Jurkat, Clone E6-1 (cell line): ENCODE results near the gene SDK1.

Source experiments
- DNase-seq: peaks from one replicate; pipeline ENCODE4 v3.0.0-alpha.2; 2011; ENCODE audit warnings: low read depth, low spot score
- H3K4me3 ChIP-seq: 2 replicates; pipeline ENCODE4 v1.5.1; 2011; ENCODE audit warnings: mild to moderate bottlenecking, low read length, control low read depth, moderate library complexity

SDK1 gene

DNA sequence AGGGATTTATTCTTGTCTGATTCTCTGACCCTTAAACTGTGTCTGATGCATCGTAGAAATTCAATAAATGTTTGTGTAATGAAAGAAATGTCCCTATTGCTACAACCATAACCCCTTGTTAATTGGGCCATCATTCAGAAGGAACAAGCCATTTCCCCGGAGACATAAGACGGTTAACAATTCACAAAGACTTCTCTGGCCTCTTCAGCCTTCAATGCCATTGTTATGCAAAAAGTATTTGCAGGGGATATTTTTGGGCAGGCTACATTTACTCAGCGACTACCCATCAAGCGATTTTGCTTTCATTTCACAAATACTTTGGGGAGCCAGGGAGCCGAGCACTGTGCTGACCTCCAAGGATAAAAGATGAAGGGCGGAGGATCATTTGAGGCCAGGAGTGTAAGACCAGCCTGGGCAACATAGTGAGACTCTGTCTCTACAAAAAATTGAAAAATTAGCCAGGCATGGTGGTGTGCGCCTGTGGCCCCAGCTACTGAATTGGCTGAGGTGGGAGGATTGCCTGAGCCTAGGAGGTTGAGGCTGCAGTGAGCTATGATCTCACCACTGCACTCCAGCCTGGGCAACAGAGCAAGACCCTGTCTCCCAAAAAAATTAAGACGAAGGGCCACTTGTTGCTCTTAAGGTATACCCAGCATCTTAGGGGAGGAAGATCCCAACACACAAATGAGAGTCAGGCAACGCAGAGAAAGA lies 20.0 kb upstream of the SDK1 start:
- H3K4me3 ChIP-seq = no peak overlapping the region
- DNase-seq = no peak

DNA sequence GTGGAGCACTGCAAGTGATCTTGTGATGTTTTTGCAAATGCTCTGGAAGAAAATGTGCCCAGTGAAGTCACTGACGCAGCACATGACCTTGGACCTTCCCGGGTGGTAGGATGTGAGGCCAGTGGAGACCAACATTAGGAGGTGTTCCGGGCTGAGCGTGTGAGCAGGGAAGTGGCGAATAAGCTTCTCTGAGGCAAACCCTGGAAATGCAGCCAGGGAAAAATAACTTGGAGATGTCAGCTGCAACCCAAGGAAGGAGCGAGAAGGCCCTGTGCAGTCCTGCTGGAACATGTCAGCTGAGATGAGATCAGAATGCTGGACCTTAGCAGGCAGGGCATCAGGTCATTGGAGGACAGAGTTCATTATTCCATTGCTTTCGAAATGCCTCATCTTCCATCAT lies 18.6 kb upstream of the SDK1 start:
- DNase-seq = no peak
- no peak overlapping the region for H3K4me3 ChIP-seq

DNA sequence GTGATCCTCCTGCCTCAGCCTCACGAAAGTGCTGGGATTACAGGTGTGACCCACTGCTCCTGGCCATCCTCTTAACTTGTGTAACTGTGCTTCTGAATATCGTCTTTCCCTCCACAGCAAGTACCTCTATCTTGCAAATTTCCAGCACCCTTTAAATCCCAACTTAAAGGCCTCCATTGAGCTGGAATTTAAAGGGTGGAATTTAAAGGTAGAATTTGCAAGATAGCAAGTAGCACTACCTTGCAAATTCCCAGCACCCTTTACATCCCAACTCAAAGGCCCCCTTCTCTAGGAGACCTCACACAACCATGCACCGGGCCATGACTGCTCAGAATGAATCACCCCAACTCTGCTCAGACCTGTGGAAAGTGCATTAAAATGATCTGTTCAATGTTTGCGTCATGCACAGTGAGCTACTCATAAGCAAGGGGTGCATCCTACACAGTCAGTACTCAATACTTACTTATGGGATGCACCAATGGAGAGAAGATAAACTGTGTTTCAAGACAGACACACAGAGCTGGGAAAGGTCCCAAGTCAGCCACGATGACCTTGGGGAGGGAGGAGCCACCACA lies 17.8 kb upstream of the SDK1 start:
- no peak for DNase-seq
- H3K4me3 ChIP-seq = no peak overlapping the region

DNA sequence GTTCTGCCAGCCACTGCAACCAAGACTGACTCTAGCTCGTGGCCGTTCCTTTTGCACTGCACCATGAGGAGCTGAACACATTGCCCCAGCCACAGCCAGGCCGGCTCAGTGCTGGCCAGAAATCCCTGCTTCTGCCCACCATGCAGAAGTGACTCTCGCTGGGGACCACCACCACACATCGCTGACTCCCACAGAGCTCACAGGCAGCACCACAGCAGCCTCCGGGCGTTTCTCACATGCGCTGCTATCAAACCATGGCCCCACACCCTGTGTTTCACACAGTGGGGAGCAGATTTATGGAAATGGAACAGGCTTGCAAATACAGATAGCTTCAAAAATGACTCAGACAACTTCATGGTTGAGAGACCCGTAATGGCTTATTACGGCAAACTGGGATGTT lies 15.4 kb upstream of the SDK1 start:
- DNase-seq = no peak
- no peak overlapping the region for H3K4me3 ChIP-seq

DNA sequence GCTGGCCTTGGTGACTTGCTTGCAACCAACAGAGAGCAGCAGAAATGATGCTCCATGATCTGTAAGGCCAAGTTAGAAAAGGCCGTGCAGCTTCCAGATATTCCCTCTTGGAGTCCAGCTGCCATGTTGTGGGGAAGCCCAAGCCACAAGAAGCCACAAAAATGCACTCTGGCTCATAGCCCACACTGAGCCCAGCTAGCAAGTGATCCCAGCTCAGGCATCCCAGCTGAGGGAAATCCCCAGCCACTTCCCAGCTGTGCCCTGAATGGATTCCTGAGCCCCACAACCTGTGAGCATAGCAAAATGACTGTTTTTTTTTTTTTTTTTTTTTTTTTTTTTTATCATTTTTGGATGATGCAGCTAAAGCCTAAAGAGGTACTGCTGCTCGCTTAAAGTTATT lies 11.1 kb upstream of the SDK1 start:
- no peak overlapping the region for H3K4me3 ChIP-seq
- no peak for DNase-seq

DNA sequence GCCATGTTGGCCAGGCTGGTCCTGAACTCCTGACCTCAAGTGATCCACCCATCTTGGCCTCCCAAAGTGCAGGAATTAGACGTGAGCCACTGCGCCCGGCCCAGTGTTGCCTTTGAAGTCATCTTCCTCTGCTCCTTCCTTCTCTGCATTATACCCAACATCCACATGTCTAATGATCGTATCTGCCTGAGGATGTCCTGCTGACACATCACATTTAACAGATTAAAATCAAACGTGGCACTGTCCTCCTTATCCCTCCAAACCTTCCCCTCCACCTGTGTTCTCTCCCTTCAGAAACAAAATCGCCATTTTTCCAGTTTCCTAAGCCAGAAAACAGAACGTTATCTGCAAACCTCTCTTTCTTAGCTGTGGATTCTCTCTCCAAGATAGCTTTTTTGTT lies 8.4 kb upstream of the SDK1 start:
- DNase-seq = no peak
- no peak overlapping the region for H3K4me3 ChIP-seq

DNA sequence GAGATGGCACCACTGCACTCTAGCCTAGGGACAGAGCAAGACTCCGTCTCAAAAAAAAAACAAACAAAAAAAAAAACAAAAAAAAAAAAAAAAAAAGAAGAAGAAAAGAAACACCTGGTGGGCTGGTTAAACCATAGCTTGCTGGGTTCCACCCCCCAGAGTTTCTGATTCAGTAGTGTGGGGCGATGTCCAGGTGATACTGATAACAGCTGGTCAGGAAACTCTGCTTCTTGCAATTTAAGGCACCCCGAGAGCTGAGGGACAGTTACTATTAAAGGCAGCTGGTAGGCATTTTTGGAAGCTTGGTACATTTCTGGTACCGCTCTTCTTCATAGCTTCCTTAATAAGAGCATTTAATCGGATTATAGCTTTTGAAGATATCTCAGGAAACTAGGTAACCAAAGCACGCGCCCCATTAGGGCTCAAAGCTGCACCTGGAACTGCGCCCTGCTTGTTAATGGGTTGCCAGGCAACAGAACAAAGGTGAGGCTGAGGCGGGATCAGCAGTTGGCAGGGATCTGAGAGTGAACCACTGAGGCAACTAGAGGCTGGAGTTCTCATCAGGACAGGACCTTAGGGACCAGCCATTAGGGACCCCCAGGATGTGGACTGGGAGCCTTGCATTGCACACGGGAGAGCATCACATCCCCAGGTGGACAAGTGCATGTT lies 6.5 kb upstream of the SDK1 start:
- no peak for DNase-seq
- no peak overlapping the region for H3K4me3 ChIP-seq

DNA sequence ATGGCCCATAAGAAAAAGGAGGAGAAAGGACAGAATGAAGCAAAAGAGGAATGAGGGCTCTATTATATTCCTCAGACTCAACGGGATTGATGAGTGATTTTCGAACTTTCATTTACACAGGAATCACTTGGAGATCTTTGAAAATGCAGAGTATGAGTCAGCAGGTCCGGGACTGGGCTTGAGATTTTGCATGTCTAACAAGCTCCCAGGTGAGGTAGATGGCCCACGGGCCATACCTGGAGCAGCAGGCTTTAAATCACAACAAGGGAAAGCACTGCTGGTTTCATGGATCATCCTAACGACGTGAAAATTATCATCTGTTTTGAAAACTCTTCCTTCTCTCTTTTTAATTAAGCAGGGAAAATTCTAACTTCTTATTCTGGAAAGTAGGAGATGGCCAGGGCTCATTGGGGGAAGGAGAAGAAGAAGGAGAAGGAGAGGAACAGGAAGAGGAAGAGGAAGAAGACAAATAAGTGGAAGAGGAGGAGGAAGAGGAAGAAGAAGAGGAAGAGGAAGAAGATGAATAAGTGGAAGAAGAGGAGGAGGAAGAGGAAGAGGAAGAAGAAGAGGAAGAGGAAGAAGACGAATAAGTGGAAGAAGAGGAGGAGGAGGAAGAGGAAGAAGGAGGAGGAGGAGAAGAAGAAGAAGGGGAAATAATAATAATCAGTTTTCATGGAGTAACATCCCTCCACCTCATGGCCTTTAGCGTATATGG lies 3.8 kb upstream of the SDK1 start:
- DNase-seq = no peak

DNA sequence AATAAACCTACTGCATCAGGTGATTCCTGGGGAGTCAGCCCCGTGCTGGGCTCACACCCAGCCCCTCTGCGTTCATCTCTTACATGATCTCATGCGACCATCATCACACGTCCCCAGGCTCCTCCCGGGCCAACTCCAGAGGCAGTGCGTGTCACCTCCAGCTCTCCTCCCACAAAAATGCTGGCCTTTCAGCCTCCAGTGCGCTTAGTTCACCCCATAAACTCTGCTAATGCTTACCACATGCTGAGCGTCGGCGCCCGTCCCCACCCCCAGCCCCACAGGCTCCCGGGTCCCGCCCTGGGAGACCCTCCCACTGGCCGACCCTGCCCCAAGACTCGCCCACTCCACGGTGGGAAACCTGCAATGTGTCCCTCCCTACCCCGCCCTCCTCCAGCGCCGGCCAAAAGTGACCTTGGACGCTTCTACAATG lies 816 bp upstream of the SDK1 start:
- no peak for DNase-seq
- H3K4me3 ChIP-seq = peak overlapping the region; percentile 21; the same call in 1 of the 2 replicates

More for the DNA sequence above, 3.8 kb upstream of the SDK1 start:
- H3K4me3 ChIP-seq = no peak overlapping the region

DNA sequence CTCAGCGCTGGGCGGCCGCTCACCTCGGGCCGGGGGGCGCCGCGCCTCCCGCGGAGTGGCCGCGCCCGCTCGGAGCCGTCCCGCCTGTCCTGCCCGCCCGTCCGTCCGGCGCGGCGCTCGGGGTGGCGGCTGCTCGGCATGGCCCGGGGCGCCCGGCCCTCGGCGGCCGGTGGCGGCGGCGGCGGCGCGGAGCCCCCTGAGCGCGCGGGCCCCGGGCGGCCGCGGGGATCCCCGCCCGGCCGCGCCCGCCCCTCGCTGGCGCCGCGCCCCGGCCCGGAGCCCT lies 338 bp downstream of the SDK1 start:
- no peak overlapping the region for H3K4me3 ChIP-seq
- DNase-seq = no peak

DNA sequence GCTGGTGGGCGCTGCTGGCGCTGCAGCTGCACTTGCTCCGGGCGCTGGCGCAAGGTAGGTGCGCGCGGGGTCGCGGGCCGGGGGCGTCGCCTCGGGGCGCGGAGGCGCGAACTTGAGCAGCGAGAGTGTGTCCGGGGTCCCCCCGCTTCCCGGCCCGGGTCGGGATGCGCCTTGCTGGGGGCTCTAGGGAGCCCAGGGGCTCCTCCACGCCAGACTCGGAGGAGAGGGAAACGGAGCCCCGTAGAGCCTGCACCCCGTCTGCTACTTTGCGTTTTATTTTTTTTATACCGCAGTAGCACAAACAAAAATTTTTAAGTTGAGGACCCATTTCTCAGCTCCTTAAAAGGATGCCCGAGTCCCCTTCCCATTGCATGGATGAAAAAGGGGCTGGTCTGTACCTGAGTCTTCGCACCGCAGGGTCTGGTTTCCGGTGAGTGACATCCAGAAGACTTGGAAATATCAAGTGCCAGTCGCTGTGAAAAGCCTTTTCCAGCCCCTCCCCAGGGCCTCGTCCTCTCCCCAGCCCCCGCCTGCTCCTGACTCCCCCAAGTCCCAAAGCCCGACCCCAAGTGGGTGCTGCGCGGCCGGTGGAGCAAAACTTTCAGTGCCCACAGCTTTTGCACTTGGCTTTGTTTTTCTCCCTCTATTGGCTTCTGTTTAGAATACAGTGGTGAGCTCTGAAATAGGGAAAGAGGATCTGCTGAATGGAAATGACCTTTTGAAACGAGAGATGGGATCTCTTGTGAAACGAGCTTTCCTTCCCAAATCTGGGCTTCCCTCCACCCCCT lies 973 bp downstream of the SDK1 start:
- H3K4me3 ChIP-seq = no peak overlapping the region
- DNase-seq = no peak

DNA sequence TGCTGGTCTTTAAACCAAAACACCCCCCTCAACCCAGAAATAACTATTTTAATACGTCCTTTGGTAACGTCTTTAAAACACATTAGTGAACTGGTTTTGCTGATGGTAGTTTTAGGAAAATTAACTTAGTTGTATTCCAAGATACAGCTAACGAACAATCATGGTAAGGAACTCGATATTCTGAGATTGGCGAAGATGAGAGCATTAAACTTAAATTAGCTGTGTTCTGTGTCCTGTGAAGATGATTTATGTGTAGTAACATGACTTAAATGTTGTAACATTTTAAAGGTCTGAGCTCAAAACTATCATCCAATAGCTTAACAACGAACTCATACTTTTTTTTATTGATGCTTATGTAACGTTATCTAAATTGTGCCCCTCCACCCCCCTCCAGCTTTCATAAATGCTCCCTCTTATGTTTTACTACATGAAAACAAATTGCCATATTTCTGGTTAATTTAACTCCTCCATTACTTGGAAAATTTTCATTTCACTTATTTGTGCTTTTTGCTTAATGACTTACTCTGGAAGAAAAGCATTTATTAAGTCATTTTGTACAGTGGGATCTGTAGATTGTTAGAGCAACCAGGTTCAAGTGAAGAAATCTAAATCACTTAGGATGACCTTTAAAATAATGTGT lies 1.7 kb downstream of the SDK1 start:
- DNase-seq = no peak
- H3K4me3 ChIP-seq = no peak overlapping the region

DNA sequence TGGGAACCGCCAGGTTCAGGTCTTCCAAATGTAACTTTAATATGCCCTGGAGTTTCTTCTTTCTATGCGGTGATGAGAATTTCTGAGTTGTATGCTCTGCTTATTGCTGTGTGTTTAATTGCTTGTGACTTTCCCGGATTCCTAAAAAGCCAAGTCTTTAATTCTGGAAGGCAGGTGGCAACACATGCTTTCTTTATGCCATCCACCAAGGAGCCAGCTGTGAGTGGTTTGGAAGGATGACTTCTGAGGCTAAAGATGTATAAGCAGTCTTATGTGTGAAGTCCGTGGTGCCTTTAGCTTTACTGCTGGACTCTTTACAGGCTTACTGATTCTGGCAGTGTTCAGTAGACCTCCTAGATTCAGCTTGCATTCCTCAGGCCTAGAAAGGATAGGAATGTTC lies 3.1 kb downstream of the SDK1 start:
- DNase-seq = no peak
- no peak overlapping the region for H3K4me3 ChIP-seq

DNA sequence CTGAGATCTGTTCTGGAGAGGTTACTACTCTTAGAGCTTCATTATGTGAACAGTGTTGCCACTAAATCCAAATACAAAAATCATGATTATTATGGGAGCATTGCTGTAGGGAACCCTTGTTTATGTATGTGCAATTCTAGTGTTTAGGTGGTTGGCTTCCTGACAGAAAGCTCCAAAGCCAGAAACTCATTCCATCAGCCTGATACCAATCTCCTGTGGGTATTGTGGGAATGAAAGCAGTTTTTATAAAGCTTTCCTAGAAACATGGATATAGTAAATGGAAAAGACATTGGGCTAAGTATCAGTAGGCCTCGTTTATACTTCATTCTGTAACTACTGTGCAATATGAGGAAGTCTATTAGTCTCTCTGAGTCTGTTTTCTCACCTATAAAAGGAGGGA lies 6.4 kb downstream of the SDK1 start:
- no peak overlapping the region for H3K4me3 ChIP-seq
- no peak for DNase-seq

DNA sequence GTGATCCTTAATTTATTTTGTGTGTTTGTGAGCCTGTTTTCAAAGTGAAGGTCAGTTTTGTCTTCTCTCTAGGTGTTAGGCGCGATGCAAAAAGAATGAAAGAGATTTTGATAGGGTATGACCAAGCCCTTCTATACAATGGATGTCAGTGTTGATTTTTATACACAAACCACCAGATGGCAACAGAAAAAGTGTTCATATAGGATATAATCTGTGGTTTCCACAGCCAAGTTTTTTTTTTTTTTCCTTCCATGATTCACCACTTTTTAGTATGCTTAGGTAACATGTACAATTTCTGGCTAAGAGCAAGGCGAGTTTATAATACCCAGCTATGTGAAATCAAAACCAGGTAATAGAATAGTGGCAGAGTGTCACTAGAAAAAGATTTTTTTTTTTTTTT lies 8.1 kb downstream of the SDK1 start:
- no peak overlapping the region for H3K4me3 ChIP-seq
- DNase-seq = no peak

DNA sequence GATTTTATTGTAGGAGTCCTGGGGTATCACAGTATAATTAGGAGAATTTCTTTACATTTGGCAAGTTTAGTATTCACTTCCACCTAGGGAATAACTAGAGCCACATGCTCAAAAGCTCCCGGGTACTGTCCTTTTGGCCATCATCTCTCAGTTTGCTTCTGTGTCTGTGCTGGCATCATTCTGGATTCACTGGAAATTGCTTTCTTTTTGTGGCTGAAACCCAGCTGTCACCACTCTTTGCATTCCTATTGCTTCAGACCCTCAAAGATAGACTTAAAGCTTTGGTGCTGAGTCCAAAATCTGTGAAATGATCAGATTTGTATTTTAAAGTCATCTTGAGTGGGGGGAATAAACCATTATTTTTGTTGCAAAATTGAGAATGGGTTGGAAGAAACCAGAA lies 8.9 kb downstream of the SDK1 start:
- DNase-seq = no peak
- no peak overlapping the region for H3K4me3 ChIP-seq

DNA sequence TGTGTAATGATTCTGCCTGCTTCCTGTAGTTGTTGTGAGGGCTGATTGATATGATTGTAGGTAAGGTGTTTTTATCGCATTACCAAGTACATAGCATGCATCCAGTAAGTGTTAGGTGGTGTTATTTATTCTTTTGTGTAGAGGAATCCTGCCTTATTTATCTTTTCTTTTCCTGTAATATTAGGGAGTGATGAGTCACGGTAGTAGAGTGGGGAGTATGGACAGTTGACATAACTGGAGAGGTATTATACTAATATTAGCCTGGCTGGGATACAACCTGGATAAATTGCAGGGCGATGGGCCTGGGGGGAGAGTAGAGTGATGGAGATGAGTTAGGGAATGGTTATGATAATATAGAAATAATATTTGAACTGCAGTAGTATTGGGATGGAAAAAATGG lies 9.8 kb downstream of the SDK1 start:
- no peak overlapping the region for H3K4me3 ChIP-seq
- no peak for DNase-seq

DNA sequence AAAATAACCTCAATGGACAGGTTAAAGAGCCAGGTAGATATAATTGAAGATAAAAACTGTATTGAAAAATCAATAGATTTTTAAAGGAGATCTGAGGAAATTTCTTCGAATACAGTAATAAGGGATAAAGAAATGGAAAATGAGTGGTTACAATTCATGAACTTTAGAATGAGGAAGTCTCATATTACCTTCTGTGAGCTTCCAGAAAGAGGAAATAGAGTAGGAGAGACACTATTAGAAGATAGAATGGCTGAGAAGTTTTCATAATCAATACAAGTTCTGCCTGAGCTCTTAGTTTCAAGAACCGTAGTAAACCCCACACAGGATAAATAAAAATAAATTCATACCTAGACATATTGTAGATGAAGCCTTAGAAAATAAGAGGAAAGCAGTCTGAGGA lies 11.5 kb downstream of the SDK1 start:
- no peak overlapping the region for H3K4me3 ChIP-seq
- no peak for DNase-seq

DNA sequence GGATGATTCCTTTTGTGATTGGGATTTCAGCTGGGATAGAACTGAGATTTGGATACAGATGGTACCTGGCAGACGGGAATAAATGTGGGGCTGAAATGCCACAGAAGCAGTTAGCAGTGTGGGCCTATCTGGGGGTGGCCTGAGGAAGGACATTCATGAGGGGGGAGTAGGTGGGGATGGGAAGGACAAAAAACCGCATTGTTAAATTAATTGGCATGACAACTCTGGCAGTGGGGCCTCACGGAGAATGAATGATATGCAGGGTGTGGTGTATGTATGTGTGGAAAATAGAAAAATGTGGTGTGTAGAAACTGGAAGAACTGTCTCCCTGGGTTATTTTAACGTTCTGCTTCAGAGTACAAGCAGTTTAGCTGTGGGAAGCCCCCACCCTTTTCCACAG lies 17.8 kb downstream of the SDK1 start:
- DNase-seq = no peak
- no peak overlapping the region for H3K4me3 ChIP-seq
